ENCODE measurements around the gene PTPRM.

Gene PTPRM

DNA sequence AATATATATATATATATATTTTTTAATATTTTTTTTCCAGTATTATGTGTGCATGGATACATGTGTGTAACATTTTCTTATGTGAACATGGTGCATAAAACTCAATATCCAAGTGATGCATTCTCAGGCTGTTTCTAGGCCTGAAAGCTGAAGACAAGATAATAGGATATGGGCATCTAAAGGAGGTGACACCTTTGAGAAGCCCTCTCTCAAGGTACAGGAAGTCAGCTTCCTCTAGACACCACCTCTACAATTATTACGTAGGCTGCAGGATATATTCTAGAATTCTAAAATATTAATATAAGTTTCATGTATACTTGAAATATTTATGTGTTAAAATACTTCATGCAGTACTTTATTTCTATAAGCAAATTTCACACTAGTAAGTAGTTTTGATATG, 327.5 kb downstream of the PTPRM start:
- Histone ChIP-seq H3K9me3 (no peaks in the 10 kb centered on the region), H3K4me1 (ENCODE audit: control insufficient read depth in 1 of 2, insufficient read depth in 1 of 2, low read depth in 1 of 2, low read length in 1 of 2) (no peaks in the 10 kb centered on the region), H3K4me3 (ENCODE audit: low read depth in 1 of 2, low read length in 1 of 2) (no peak overlapping the region), H3K27ac (no peak overlapping the region), H3K36me3 (no peaks in the 10 kb centered on the region), H3K27me3 (no peaks in the 10 kb centered on the region)
- TF ChIP-seq, protein P1, sequence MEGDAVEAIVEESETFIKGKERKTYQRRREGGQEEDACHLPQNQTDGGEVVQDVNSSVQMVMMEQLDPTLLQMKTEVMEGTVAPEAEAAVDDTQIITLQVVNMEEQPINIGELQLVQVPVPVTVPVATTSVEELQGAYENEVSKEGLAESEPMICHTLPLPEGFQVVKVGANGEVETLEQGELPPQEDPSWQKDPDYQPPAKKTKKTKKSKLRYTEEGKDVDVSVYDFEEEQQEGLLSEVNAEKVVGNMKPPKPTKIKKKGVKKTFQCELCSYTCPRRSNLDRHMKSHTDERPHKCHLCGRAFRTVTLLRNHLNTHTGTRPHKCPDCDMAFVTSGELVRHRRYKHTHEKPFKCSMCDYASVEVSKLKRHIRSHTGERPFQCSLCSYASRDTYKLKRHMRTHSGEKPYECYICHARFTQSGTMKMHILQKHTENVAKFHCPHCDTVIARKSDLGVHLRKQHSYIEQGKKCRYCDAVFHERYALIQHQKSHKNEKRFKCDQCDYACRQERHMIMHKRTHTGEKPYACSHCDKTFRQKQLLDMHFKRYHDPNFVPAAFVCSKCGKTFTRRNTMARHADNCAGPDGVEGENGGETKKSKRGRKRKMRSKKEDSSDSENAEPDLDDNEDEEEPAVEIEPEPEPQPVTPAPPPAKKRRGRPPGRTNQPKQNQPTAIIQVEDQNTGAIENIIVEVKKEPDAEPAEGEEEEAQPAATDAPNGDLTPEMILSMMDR (IDR thresholded peaks at IDR 0.05), result no peak

DNA sequence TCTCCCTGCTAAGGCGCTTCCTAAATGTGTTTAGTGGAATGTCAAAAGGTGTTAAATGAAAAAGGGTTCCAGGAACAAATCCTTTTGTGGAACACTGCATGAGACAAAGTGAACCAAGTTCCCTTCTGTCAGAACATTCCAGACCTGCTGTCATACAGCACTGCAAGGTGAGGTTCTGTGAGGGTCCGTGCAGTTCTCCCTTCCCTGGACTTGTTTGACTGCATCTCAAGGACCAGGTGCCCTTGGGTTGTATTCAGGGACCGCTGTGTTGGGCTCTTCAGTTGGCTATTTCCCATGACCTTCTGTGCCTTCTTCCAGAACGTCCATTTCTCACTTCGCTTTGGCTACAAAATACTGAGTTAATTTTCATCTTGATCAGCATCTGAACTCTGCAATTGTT, 328.2 kb downstream of the PTPRM start:
- Histone ChIP-seq H3K27me3 (no peaks in the 10 kb centered on the region), H3K27ac (no peak overlapping the region), H3K4me1 (ENCODE audit: control insufficient read depth in 1 of 2, insufficient read depth in 1 of 2, low read depth in 1 of 2, low read length in 1 of 2) (no peaks in the 10 kb centered on the region), H3K4me3 (ENCODE audit: low read depth in 1 of 2, low read length in 1 of 2) (no peak overlapping the region), H3K36me3 (no peaks in the 10 kb centered on the region), H3K9me3 (no peaks in the 10 kb centered on the region)
- TF ChIP-seq, protein P1 (IDR thresholded peaks at IDR 0.05), result no peak

DNA sequence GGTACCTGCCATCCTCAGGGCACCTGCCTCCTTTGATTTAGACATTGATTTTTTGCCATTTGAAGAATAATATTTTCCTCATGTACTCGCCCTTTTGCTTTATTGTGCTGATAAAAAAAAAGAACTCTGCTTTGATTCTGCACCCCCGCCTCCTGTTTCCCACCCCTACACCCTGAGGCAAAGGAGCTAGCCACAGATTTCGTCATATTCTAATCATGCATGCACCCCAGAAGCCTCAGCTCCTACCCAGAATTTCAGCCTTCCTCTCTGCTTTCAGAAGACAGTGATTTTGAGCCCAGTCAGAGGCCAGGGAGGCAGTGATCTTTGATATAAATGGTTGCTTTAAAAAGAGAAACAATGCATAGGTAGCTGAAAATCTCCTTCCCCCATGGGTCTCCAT, 329.0 kb downstream of the PTPRM start:
- no peak overlapping the region for H3K4me3 ChIP-seq (ENCODE audit: low read depth in 1 of 2, low read length in 1 of 2)
- no peaks in the 10 kb centered on the region for H3K4me1 ChIP-seq (ENCODE audit: control insufficient read depth in 1 of 2, insufficient read depth in 1 of 2, low read depth in 1 of 2, low read length in 1 of 2)
- H3K9me3 ChIP-seq, result no peaks in the 10 kb centered on the region
- TF ChIP-seq, protein P1 (IDR thresholded peaks at IDR 0.05), result no peak
- no peaks in the 10 kb centered on the region for H3K36me3 ChIP-seq
- no peak overlapping the region for H3K27ac ChIP-seq
- no peaks in the 10 kb centered on the region for H3K27me3 ChIP-seq

DNA sequence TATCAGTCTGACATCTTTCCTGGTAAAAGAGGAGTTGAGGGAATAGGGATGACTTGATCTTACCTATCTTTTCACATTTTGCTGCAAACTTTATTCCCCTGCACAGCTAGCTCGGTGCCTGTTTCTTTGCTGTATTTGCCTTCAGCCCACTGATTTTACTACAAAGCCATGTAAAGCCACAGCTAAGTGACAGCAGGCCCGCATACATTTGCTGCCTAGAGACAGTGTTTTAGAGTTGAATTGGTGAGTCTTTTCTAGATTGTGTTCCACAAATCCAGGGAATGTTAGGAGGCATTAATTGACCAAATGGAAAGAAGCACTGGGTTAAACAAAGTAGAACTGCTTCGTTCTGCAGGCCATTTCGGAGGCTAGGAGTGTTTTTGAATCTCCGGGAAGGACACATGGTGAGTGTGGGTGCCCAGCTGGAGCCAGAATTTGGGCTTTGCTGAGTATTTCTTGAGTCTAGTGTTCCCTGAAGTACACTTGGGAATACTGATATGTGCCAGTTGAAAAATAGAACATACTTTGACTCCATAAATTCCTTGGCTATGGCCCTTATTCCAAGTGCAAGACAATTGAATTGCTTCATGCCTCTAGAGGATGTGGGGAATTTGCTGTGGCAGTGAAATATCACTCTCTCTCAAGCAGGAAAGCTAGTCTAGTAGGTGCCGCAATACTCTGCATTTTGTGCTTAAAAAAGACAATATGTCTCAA, 329.8 kb downstream of the PTPRM start:
- H3K4me1 ChIP-seq (ENCODE audit: control insufficient read depth in 1 of 2, insufficient read depth in 1 of 2, low read depth in 1 of 2, low read length in 1 of 2), result no peaks in the 10 kb centered on the region

DNA sequence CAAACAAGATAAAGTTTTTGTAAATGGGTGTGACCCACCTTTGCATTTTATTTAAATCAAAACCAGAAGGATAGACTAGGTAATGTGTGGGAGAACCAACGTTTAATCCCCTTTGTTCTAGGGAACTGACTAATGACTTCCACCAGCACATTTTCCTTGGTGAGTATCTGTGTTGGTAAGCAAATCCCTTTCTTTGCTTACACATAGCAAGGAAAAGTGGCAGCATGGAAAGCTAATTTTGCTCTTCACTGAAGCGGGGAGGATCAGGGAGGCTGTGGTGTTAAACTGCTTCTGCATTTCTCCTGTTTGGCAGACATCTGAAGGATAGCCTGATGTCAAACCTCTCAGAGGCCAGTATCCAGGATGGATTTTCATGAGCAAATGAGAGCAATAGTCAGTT, 331.1 kb downstream of the PTPRM start:
- no peaks in the 10 kb centered on the region for H3K36me3 ChIP-seq
- TF ChIP-seq, protein P1 (IDR thresholded peaks at IDR 0.05), result no peak
- no peaks in the 10 kb centered on the region for H3K27me3 ChIP-seq
- no peak overlapping the region for H3K4me3 ChIP-seq (ENCODE audit: low read depth in 1 of 2, low read length in 1 of 2)
- H3K4me1 ChIP-seq (ENCODE audit: control insufficient read depth in 1 of 2, insufficient read depth in 1 of 2, low read depth in 1 of 2, low read length in 1 of 2), result no peaks in the 10 kb centered on the region
- no peak overlapping the region for H3K27ac ChIP-seq
- no peaks in the 10 kb centered on the region for H3K9me3 ChIP-seq

More for the DNA sequence above, 329.8 kb downstream of the PTPRM start:
- Histone ChIP-seq H3K27me3 (no peaks in the 10 kb centered on the region), H3K4me3 (ENCODE audit: low read depth in 1 of 2, low read length in 1 of 2) (no peak overlapping the region), H3K27ac (no peak overlapping the region), H3K36me3 (no peaks in the 10 kb centered on the region), H3K9me3 (no peaks in the 10 kb centered on the region)
- TF ChIP-seq, protein P1 (IDR thresholded peaks at IDR 0.05), result no peak

Measured in neutrophil (primary cell).